ENCODE results near the gene MALSU1. TPM values are rescaled to one million over a fixed set of nuclear protein-coding genes. Genes with fewer than 3 reads are reported as not detected.

The MALSU1 gene
- polyA plus RNA-seq, 2 of the 4 experiments (the other 2 are of a cell fraction) = 91.9 to 122 TPM

DNA sequence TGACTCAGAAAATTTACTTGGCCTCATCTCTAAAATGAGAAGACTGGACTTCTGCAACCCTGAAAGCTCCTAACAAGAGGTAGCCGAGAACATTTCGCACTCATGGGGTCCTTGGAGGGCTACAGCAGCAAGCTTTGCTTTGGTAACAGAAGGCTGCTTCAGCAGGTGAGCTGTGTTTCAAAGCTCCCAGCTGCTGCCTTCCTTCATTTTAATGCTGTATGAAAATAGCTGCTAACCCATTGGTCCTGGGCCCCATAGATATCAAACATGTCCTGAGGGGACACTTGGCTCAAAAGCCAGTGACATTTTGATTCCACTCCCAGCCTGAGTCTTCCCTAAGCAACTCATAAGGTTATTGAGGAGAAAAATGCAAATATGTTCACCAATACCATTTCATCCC, 14.3 kb upstream of the MALSU1 start:
- CTCF ChIA-PET = interaction anchor here (1.3 to 2.2 kb wide), 2 partner anchors 10 to 12 kb away, joined by 4 to 8 read pairs; no protein-coding TSS in a partner anchor
- POLR2A ChIA-PET = interaction anchor here (0.6 kb wide), 1 partner anchor 19 kb away, joined by 3 read pairs; no protein-coding TSS in a partner anchor
- H3K9me3 ChIP-seq = no peaks in the 10 kb centered on the region
- H3K4me2 ChIP-seq = no peak overlapping the region
- no peak for FAIRE-seq
- no peaks in the 10 kb centered on the region for H3K4me1 ChIP-seq
- DNase-seq (ENCODE audit: low read depth in 1 of 2, low spot score in 1 of 2) = no peak
- no peak overlapping the region for H3K27ac ChIP-seq
- WGBS (ENCODE audit: missing lambda C conversion rate) = 93% methylated on average over 2 of the region's 2 CpGs
- ATAC-seq = peak in 1 of 2 experiments; percentile 39; a peak in 2 of 6 replicates
- no peak overlapping the region for H3K4me3 ChIP-seq
- TF ChIP-seq NFE2L2 (conservative IDR thresholded peaks at IDR 0.05; ENCODE audit: low read length) (no peak), FOXS1 (CRISPR knock-in tag; IDR thresholded peaks at IDR 0.05) (no peak), HEYL (CRISPR knock-in tag; IDR thresholded peaks at IDR 0.05) (no peak)

DNA sequence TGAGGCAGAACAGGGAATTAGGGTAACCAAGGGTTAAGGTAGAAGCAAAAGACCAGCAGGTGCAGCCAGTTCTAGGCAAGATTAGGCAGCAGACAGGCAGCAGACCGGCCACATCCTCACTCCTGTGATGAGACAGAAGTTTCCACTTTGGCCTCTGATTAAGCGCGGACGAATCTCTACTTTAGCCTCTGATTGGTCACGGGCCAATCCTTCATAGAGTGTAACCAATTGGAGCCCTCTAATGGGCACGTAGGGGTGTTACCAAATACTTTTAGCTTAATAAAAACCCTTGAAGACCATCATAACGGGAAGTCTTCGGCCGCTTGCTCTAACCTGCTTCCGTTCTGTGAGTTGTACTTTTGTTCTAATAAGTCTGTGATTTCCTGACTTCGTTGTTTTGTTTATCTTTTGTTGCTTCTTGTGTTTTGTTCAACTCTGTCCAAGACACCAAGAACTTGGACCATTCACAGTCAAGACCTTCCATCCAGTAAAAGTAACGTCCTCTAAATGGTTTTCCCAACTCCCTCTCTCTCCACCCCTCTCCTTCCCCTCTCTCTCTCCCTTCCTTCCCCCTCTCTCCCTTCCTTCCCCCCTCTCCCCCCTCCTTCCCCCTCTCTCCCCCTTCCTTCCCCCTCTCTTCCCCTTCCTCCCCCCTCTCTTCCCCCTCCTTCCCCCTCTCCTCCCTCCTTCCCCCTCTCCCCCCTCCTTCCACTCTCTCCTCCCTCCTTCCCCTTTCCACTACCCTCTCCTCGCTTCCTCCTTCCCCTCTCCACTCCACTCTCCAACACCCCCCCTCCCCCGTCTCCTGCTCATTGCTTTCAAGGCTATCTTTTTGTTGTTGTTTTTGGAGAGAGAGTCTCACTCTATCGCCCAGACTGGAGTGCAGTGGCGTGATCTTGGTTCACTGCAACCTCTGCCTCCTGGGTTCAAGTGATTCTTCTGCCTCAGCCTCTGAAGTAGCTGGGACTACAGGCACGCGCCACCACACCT, 13.2 kb upstream of the MALSU1 start:
- POLR2A ChIA-PET = no interaction called here
- peak in 1 of 2 experiments; percentile 18 for DNase-seq (ENCODE audit: low read depth in 1 of 2, low spot score in 1 of 2)
- ATAC-seq = peak; percentile 19 to 60; a peak in 3 of 6 replicates
- Histone ChIP-seq H3K4me2 (no peak overlapping the region), H3K4me3 (no peak overlapping the region), H3K4me1 (no peaks in the 10 kb centered on the region), H3K9me3 (no peaks in the 10 kb centered on the region), H3K27ac (no peak overlapping the region)
- TF ChIP-seq GATA3 (IDR thresholded peaks at IDR 0.05; ENCODE audit: borderline replicate concordance) (no peak), HOXA7 (CRISPR knock-in tag; IDR thresholded peaks at IDR 0.05) (no peak), ZNF302 (CRISPR knock-in tag; IDR thresholded peaks at IDR 0.05) (no peak), MYC (IDR thresholded peaks at IDR 0.05; ENCODE audit: borderline replicate concordance, low read length) (no peak), CHD4 (IDR thresholded peaks at IDR 0.05; ENCODE audit: borderline replicate concordance) (no peak), HEYL (CRISPR knock-in tag; IDR thresholded peaks at IDR 0.05) (no peak), CBX8 (IDR thresholded peaks at IDR 0.05) (no peak), ESRRA (IDR thresholded peaks at IDR 0.05; ENCODE audit: borderline replicate concordance, low read length) (no peak), MAZ (IDR thresholded peaks at IDR 0.05; ENCODE audit: borderline replicate concordance, low read depth, low read length) (no peak), RARB (CRISPR knock-in tag; IDR thresholded peaks at IDR 0.05) (no peak), HOXB5 (CRISPR knock-in tag; IDR thresholded peaks at IDR 0.05) (no peak), RNF2 (IDR thresholded peaks at IDR 0.05; ENCODE audit: borderline replicate concordance, low read depth) (no peak), EHMT2 (IDR thresholded peaks at IDR 0.05; ENCODE audit: low read depth) (no peak)
- TF ChIP-seq, protein P1, sequence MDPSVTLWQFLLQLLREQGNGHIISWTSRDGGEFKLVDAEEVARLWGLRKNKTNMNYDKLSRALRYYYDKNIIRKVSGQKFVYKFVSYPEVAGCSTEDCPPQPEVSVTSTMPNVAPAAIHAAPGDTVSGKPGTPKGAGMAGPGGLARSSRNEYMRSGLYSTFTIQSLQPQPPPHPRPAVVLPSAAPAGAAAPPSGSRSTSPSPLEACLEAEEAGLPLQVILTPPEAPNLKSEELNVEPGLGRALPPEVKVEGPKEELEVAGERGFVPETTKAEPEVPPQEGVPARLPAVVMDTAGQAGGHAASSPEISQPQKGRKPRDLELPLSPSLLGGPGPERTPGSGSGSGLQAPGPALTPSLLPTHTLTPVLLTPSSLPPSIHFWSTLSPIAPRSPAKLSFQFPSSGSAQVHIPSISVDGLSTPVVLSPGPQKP (IDR thresholded peaks at IDR 0.05; ENCODE audit: low read depth, low read length) = no peak
- TF ChIP-seq, protein P2, sequence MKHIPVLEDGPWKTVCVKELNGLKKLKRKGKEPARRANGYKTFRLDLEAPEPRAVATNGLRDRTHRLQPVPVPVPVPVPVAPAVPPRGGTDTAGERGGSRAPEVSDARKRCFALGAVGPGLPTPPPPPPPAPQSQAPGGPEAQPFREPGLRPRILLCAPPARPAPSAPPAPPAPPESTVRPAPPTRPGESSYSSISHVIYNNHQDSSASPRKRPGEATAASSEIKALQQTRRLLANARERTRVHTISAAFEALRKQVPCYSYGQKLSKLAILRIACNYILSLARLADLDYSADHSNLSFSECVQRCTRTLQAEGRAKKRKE (CRISPR knock-in tag; IDR thresholded peaks at IDR 0.05; ENCODE audit: low read depth) = no peak
- TF ChIP-seq, protein P3, sequence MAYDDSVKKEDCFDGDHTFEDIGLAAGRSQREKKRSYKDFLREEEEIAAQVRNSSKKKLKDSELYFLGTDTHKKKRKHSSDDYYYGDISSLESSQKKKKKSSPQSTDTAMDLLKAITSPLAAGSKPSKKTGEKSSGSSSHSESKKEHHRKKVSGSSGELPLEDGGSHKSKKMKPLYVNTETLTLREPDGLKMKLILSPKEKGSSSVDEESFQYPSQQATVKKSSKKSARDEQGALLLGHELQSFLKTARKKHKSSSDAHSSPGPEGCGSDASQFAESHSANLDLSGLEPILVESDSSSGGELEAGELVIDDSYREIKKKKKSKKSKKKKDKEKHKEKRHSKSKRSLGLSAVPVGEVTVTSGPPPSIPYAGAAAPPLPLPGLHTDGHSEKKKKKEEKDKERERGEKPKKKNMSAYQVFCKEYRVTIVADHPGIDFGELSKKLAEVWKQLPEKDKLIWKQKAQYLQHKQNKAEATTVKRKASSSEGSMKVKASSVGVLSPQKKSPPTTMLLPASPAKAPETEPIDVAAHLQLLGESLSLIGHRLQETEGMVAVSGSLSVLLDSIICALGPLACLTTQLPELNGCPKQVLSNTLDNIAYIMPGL (CRISPR knock-in tag; IDR thresholded peaks at IDR 0.05; ENCODE audit: borderline replicate concordance) = no peak
- 84% methylated on average over 18 of the region's 18 CpGs for WGBS (ENCODE audit: missing lambda C conversion rate)
- CTCF ChIA-PET = interaction anchor here (1.0 to 1.7 kb wide), 5 partner anchors 9 to 259 kb away, joined by 3 to 9 read pairs (median 3); no protein-coding TSS in a partner anchor
- no peak for FAIRE-seq
